Cardiac muscle cell (in vitro differentiated cells and primary cell): ENCODE measurements around the gene HNF1B. TPM values are rescaled to one million over a fixed set of nuclear protein-coding genes. Genes with fewer than 3 reads are reported as not detected.

Experiments used
- DNase-seq, 2 donors: peaks; one replicate each; pipeline versions ENCODE4 v3.0.0 to v3.0.0-alpha.2; 2010 to 2017; ENCODE audit warnings: low read depth in 1 of 2, low spot score in 1 of 2
- H3K27ac ChIP-seq: fragments of 200-600 bp; sonication (generic); 2 replicates; pipeline ENCODE4 v1.5.1; 2016
- H3K27me3 ChIP-seq: fragments of 200-600 bp; sonication (generic); 2 replicates; pipeline ENCODE4 v1.6.0; 2016; ENCODE audit warnings: control low read depth
- H3K36me3 ChIP-seq: fragments of 200-600 bp; sonication (generic); 2 replicates; pipeline ENCODE4 v1.5.1; 2016; ENCODE audit warnings: control low read depth
- H3K4me1 ChIP-seq: fragments of 200-600 bp; sonication (generic); 2 replicates; pipeline ENCODE4 v1.8.1; 2017; ENCODE audit warnings: low read depth, mild to moderate bottlenecking, mixed run types
- H3K4me3 ChIP-seq: fragments of 200-600 bp; sonication (generic); 2 replicates; pipeline ENCODE4 v1.5.1; 2016; ENCODE audit warnings: mild to moderate bottlenecking
- H3K9me3 ChIP-seq: fragments of 200-600 bp; sonication (generic); 2 replicates; pipeline ENCODE4 v1.5.1; 2017; ENCODE audit warnings: low read depth, mild to moderate bottlenecking, control low read depth
- polyA plus RNA-seq: library from polyadenylated mRNA; unstranded; fragments of >200 nt; fragmentation: Nextera tagmentation; extraction: Ambion mirVana; gene quantifications from 2 replicates; pipeline ENCODE4 v1.2.1, GENCODE V29; 2016
- total RNA-seq: library from RNA; depleted of rRNA; stranded (reverse); fragments of >200 nt; gene quantifications from 2 replicates; pipeline ENCODE4 v1.2.3, GENCODE V29; 2016
- TF ChIP-seq, protein P1 (sequence below): IDR thresholded peaks from 2 replicates; pipeline ENCODE4 v1.5.1; 2012; ENCODE audit warnings: low read depth, mild to moderate bottlenecking, low read length

The HNF1B gene
- total and polyA plus RNA-seq, 2 experiments from 2014 or later, result not detected

DNA sequence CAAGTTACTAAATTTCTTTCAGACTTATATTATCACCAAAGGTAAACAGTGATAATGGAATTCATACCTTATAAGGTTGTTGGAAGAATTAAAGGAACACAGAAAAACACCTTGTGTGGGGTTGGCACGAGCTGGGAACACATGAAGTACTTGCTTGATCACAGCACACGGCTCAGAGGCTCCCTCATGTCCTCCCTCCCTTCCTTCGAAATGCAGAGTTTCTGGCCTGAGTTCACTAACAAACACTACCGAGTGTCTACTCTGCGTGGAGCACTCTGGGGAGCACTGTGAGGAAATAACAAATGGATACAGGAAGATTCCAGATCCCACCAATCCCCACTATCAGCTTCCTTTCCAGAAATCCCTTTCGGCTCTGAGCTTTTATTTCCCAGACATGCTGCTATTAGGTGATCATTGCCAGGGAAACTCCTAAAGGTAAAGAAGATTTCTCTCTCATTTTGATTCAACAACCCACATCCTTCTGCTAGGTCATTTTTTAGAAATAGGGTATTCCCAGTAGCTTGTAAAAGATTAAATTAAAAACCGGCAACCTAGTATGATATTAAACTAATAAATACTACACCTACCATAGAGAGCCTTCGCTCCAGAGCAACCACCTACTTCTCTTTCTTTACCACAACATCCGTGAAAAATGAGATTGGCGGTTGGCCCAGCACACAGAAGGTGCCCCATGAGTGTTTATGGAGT lies 6.1 kb upstream of the HNF1B start:
- H3K9me3 ChIP-seq, result no peaks in the 10 kb centered on the region
- H3K27ac ChIP-seq, result no peak overlapping the region
- H3K36me3 ChIP-seq, result no peaks in the 10 kb centered on the region
- H3K4me1 ChIP-seq, result no peaks in the 10 kb centered on the region
- TF ChIP-seq, protein P1, sequence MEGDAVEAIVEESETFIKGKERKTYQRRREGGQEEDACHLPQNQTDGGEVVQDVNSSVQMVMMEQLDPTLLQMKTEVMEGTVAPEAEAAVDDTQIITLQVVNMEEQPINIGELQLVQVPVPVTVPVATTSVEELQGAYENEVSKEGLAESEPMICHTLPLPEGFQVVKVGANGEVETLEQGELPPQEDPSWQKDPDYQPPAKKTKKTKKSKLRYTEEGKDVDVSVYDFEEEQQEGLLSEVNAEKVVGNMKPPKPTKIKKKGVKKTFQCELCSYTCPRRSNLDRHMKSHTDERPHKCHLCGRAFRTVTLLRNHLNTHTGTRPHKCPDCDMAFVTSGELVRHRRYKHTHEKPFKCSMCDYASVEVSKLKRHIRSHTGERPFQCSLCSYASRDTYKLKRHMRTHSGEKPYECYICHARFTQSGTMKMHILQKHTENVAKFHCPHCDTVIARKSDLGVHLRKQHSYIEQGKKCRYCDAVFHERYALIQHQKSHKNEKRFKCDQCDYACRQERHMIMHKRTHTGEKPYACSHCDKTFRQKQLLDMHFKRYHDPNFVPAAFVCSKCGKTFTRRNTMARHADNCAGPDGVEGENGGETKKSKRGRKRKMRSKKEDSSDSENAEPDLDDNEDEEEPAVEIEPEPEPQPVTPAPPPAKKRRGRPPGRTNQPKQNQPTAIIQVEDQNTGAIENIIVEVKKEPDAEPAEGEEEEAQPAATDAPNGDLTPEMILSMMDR, result no peak
- H3K27me3 ChIP-seq, result peaks cover 85% of the 10 kb centered on the region
- DNase-seq, result no peak
- H3K4me3 ChIP-seq, result no peak overlapping the region

DNA sequence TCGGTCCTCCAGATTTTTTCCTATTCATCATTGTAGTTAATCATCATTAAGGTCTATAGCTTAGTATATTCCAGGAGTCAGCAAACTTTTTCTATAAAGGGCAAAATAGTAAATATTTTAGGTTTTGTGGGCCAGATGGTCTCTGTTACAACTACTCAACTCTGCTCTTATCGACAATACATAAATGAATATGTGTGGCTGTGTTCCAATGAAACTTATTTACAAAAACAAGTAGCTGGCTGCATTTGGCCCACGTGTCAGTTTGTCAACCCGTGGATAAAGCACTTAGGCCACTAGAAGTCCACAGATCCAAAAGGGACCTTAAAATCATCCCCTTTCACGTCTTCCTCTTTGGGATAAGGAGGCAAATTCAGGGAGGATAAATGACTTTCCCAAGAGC lies 5.4 kb upstream of the HNF1B start:
- Histone ChIP-seq H3K4me3 (no peak overlapping the region), H3K4me1 (no peaks in the 10 kb centered on the region), H3K27ac (no peak overlapping the region), H3K36me3 (no peaks in the 10 kb centered on the region), H3K9me3 (no peaks in the 10 kb centered on the region), H3K27me3 (peaks cover 92% of the 10 kb centered on the region)
- TF ChIP-seq, protein P1, result no peak
- DNase-seq, result no peak

DNA sequence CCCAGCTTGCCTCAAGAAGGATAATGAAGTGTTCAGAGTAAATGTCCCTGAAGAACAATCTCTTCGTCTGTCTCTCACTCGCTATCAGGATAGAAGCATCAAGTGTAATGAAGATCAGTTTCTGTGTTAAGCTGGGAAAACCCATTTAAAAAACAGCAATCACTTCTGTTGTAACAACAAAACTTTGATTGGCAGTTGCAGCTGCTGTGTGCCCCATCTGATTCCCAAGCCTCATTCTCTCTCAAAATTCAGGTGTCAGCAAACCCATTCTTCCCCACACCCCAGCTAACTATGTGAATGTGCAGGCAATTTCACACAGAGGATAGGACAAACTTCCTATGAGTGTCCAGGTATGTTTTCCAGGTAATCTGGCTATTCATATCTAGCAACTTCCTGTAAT lies 2.4 kb upstream of the HNF1B start:
- H3K36me3 ChIP-seq, result no peaks in the 10 kb centered on the region
- H3K4me3 ChIP-seq, result no peak overlapping the region
- DNase-seq, result no peak
- H3K9me3 ChIP-seq, result no peaks in the 10 kb centered on the region
- H3K4me1 ChIP-seq, result peaks cover 9% of the 10 kb centered on the region
- peaks cover 99% of the 10 kb centered on the region for H3K27me3 ChIP-seq
- H3K27ac ChIP-seq, result no peak overlapping the region
- TF ChIP-seq, protein P1, result no peak

DNA sequence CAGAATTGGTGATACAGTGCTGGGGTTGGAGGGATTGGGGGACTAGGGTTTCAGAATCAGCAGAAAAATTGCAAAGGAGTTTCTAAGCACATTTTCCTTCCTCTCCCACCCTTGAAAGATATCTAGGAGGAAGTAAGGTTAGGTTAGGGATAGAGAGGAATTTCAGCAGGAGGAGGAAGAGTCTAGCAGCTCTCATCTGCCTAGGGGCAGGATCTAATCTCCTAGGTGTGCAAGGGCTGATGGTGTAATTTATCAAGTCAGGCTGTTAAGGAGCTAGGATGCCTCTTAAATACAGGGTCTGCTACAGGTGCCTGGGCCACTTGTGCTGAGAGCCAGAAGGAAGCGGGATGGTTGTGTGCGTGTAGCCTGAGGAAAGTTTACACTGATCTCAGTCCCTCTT lies 1.8 kb upstream of the HNF1B start:
- Histone ChIP-seq H3K4me1 (peaks cover 9% of the 10 kb centered on the region), H3K9me3 (no peaks in the 10 kb centered on the region), H3K4me3 (no peak overlapping the region), H3K36me3 (no peaks in the 10 kb centered on the region), H3K27ac (no peak overlapping the region), H3K27me3 (peaks cover 99% of the 10 kb centered on the region)
- no peak for DNase-seq
- TF ChIP-seq, protein P1, result no peak

DNA sequence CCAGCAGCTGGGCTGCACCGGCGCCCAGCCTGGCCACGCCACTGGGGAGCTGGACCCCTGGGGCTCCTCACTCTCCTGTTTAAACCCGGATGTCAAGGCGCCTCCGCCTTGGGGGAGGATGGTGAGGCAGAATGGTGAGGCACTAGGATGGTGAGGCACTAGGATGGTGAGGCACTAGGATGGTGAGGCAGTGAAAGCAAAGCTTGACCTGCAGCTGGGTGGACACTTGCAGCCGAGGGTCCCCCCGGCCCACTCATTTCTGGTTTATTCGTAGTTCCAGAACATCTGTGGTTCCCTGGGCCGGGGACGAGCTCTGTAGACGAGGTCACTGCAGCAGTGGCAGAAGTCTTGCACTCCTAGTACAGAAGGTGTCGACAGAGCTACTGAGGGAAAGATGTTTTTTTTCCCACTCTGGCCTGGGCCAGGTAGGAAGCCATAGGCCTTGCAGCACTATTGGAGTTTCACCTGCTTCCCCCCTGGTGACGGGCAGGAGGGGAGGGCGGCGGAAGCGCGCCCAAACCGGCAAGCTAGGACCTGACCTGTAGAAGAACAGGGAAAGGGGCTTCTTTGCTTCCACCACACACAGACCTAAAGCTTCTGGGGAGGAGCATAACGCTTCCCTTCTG lies 1.1 kb upstream of the HNF1B start:
- Histone ChIP-seq H3K4me3 (no peak overlapping the region), H3K27me3 (peaks cover 99% of the 10 kb centered on the region)
- DNase-seq, result no peak

More for the DNA sequence above, 1.1 kb upstream of the HNF1B start:
- TF ChIP-seq, protein P1, result no peak
- Histone ChIP-seq H3K27ac (no peak overlapping the region), H3K4me1 (peaks cover 9% of the 10 kb centered on the region), H3K36me3 (no peaks in the 10 kb centered on the region), H3K9me3 (no peaks in the 10 kb centered on the region)
